GM13977 (cell line): ENCODE results near the gene NXT1.

ENCODE experiments used
- DNase-seq: peaks from one replicate; pipeline ENCODE4 v3.0.0; 2012; ENCODE audit warnings: low spot score
- CTCF ChIP-seq: IDR thresholded peaks from 2 replicates; pipeline ENCODE4 v1.5.1; 2012; ENCODE audit warnings: mild to moderate bottlenecking, control low read depth; ENCODE audit not compliant: insufficient read depth; ENCODE audit errors: extremely low read depth, missing control alignments
- in situ Hi-C: fragments of 300-500 bp; cut with MboI; formaldehyde crosslinking; loops from one replicate; pipeline ENCODE4 v1.12.0; 2022; ENCODE audit warnings: low sequenced_read_pairs, low pct_unique_long_range_greater_than_20kb, mixed read lengths, inconsistent platforms; ENCODE audit not compliant: unreplicated experiment

NXT1 gene

GRCh38 chr20:23368316-23369071 lies 17.9 kb downstream of the NXT1 start:
- no peak for TF ChIP-seq CTCF
- no peak for DNase-seq
- in situ Hi-C loops, result no loop called here

GRCh38 chr20:23369072-23369823 lies 18.7 kb downstream of the NXT1 start:
- in situ Hi-C loops, result no loop called here
- DNase-seq, result no peak
- TF ChIP-seq CTCF, result no peak

- TF ChIP-seq CTCF, result no peak
- in situ Hi-C loops, result no loop called here
- no peak for DNase-seq
Observed at GRCh38 chr20:23370274-23370673, 19.7 kb downstream of the NXT1 start.

- no peak for DNase-seq
- in situ Hi-C loops, result no loop called here
- no peak for TF ChIP-seq CTCF
Observed at GRCh38 chr20:23370873-23371272, 20.3 kb downstream of the NXT1 start.

- no peak for TF ChIP-seq CTCF
- no peak for DNase-seq
- in situ Hi-C loops, result no loop called here
Observed at GRCh38 chr20:23371496-23371895, 20.9 kb downstream of the NXT1 start.

GRCh38 chr20:23374441-23374840 lies 23.9 kb downstream of the NXT1 start:
- in situ Hi-C loops, result no loop called here
- TF ChIP-seq CTCF, result no peak
- DNase-seq, result no peak
